Astrocyte (in vitro differentiated cells and primary cell): ENCODE measurements around the gene FFAR1. TPM values are rescaled to one million over a fixed set of nuclear protein-coding genes. Genes with fewer than 3 reads are reported as not detected.

Experiments
- DNase-seq: peaks from one replicate; pipeline ENCODE4 v3.0.0-alpha.2; 2010; ENCODE audit warnings: low read depth
- FAIRE-seq: peaks from 2 replicates; lab custom pipeline; 2011; peaks lifted over from hg19 to GRCh38; lab: Jason Lieb, UNC
- H2AFZ ChIP-seq: 2 replicates; pipeline ENCODE4 v1.6.0; 2012; ENCODE audit warnings: low read depth, low read length, inconsistent platforms
- H3K27ac ChIP-seq: 2 replicates; pipeline ENCODE4 v1.5.1; 2011; ENCODE audit warnings: low read depth, low read length, inconsistent platforms
- H3K27me3 ChIP-seq: 2 replicates; pipeline ENCODE4 v1.6.0; 2011; ENCODE audit warnings: low read length, inconsistent platforms; ENCODE audit not compliant: insufficient read depth
- H3K36me3 ChIP-seq: 2 replicates; pipeline ENCODE4 v1.5.1; 2011; ENCODE audit warnings: low read length, inconsistent platforms; ENCODE audit not compliant: insufficient read depth
- H3K4me1 ChIP-seq: 2 replicates; pipeline ENCODE4 v1.5.1; 2011; ENCODE audit warnings: low read length, inconsistent platforms; ENCODE audit not compliant: insufficient read depth
- H3K4me2 ChIP-seq: 2 replicates; pipeline ENCODE4 v1.6.0; 2012; ENCODE audit warnings: low read length, inconsistent platforms
- H3K4me3 ChIP-seq: 2 replicates; pipeline ENCODE4 v1.5.1; 2011; ENCODE audit warnings: low read depth, mild to moderate bottlenecking, low read length, inconsistent platforms; ENCODE audit not compliant: insufficient read depth
- H3K79me2 ChIP-seq: 2 replicates; pipeline ENCODE4 v1.6.0; 2012; ENCODE audit warnings: mild to moderate bottlenecking, low read length, inconsistent platforms; ENCODE audit not compliant: insufficient read depth
- H3K9ac ChIP-seq: 2 replicates; pipeline ENCODE4 v1.6.0; 2012; ENCODE audit warnings: mild to moderate bottlenecking, low read length, inconsistent platforms
- H3K9me3 ChIP-seq: 2 replicates; pipeline ENCODE4 v1.5.1; 2012; ENCODE audit warnings: low read depth, mild to moderate bottlenecking, low read length, inconsistent platforms; ENCODE audit not compliant: insufficient read depth
- H4K20me1 ChIP-seq: 2 replicates; pipeline ENCODE4 v1.6.0; 2012; ENCODE audit warnings: low read length, inconsistent platforms; ENCODE audit not compliant: insufficient read depth
- H3K27ac Mint-ChIP-seq: one replicate; pipeline ENCODE4 v1.8.0; 2021; ENCODE audit warnings: mild to moderate bottlenecking, mixed read lengths; ENCODE audit not compliant: unreplicated experiment
- H3K27me3 Mint-ChIP-seq: one replicate; pipeline ENCODE4 v1.8.0; 2021; ENCODE audit warnings: low read depth, mixed read lengths; ENCODE audit not compliant: unreplicated experiment
- H3K36me3 Mint-ChIP-seq: one replicate; pipeline ENCODE4 v1.8.0; 2021; ENCODE audit warnings: low read depth, mixed read lengths; ENCODE audit not compliant: unreplicated experiment
- H3K4me1 Mint-ChIP-seq: one replicate; pipeline ENCODE4 v1.8.0; 2021; ENCODE audit warnings: low read depth, mixed read lengths; ENCODE audit not compliant: unreplicated experiment
- H3K4me3 Mint-ChIP-seq: one replicate; pipeline ENCODE4 v1.8.0; 2021; ENCODE audit warnings: mild to moderate bottlenecking, moderate library complexity, mixed read lengths; ENCODE audit not compliant: unreplicated experiment
- H3K9me3 Mint-ChIP-seq: one replicate; pipeline ENCODE4 v1.8.0; 2021; ENCODE audit warnings: mild to moderate bottlenecking, mixed read lengths; ENCODE audit not compliant: unreplicated experiment
- CTCF ChIP-seq: IDR thresholded peaks from 2 replicates; pipeline ENCODE4 v1.5.1; 2011; ENCODE audit warnings: low read depth, mild to moderate bottlenecking, inconsistent platforms, low read length, moderate library complexity; ENCODE audit not compliant: insufficient read depth
- EZH2 ChIP-seq: IDR thresholded peaks from 2 replicates; pipeline ENCODE4 v1.6.1; 2012; ENCODE audit warnings: mild to moderate bottlenecking, low read length, inconsistent platforms; ENCODE audit not compliant: insufficient read depth
- total RNA-seq: library from RNA; stranded (reverse); gene quantifications from 2 replicates; pipeline ENCODE4 v1.2.1, GENCODE V29; 2021

Gene FFAR1
- total RNA-seq, 1 donor from 2014 or later: not detected

- Mint-ChIP-seq H3K27me3 (peaks cover 28% of the 10 kb centered on the region), H3K4me3 (no peak overlapping the region), H3K36me3 (no peaks in the 10 kb centered on the region), H3K27ac (peak overlapping the region; percentile 62), H3K4me1 (peaks cover 15% of the 10 kb centered on the region), H3K9me3 (no peaks in the 10 kb centered on the region)
- TF ChIP-seq CTCF (no peak), EZH2 (no peak)
- Histone ChIP-seq H3K9ac (no peak overlapping the region), H3K4me1 (no peaks in the 10 kb centered on the region), H3K4me3 (no peak overlapping the region), H3K9me3 (no peaks in the 10 kb centered on the region), H3K79me2 (no peaks in the 10 kb centered on the region), H3K36me3 (no peaks in the 10 kb centered on the region), H4K20me1 (no peaks in the 10 kb centered on the region), H3K27ac (no peak overlapping the region), H2AFZ (no peak overlapping the region), H3K27me3 (no peaks in the 10 kb centered on the region), H3K4me2 (no peak overlapping the region)
- no peak for DNase-seq
- no peak for FAIRE-seq
Measured at GRCh38 chr19:35305181-35305580, 42.5 kb upstream of the FFAR1 start.

- H3K79me2 ChIP-seq: no peaks in the 10 kb centered on the region
- no peak for DNase-seq
- H3K27me3 ChIP-seq: no peaks in the 10 kb centered on the region
- Mint-ChIP-seq H3K36me3 (no peaks in the 10 kb centered on the region), H3K9me3 (no peaks in the 10 kb centered on the region), H3K4me3 (no peak overlapping the region), H3K4me1 (peaks cover 15% of the 10 kb centered on the region), H3K27ac (peak overlapping the region; percentile 79), H3K27me3 (peaks cover 36% of the 10 kb centered on the region)
- no peak overlapping the region for H3K9ac ChIP-seq
- FAIRE-seq: no peak
- H2AFZ ChIP-seq: no peak overlapping the region
- H3K36me3 ChIP-seq: no peaks in the 10 kb centered on the region
- no peaks in the 10 kb centered on the region for H3K9me3 ChIP-seq
- H3K4me1 ChIP-seq: no peaks in the 10 kb centered on the region
- H3K4me3 ChIP-seq: no peak overlapping the region
- TF ChIP-seq CTCF: no peak
- TF ChIP-seq EZH2: no peak
- H4K20me1 ChIP-seq: no peaks in the 10 kb centered on the region
- no peak overlapping the region for H3K4me2 ChIP-seq
- H3K27ac ChIP-seq: no peak overlapping the region
Measured at GRCh38 chr19:35306473-35307246, 41.0 kb upstream of the FFAR1 start.

- no peaks in the 10 kb centered on the region for H3K36me3 Mint-ChIP-seq
- TF ChIP-seq CTCF: no peak
- no peak for TF ChIP-seq EZH2
- H3K9ac ChIP-seq: no peak overlapping the region
- H3K4me2 ChIP-seq: no peak overlapping the region
- H3K27ac ChIP-seq: no peak overlapping the region
- H3K36me3 ChIP-seq: no peaks in the 10 kb centered on the region
- peaks cover 31% of the 10 kb centered on the region for H3K27me3 Mint-ChIP-seq
- H3K4me1 Mint-ChIP-seq: peaks cover 18% of the 10 kb centered on the region
- no peak for FAIRE-seq
- H3K79me2 ChIP-seq: no peaks in the 10 kb centered on the region
- H4K20me1 ChIP-seq: no peaks in the 10 kb centered on the region
- no peak overlapping the region for H3K27ac Mint-ChIP-seq
- no peaks in the 10 kb centered on the region for H3K9me3 Mint-ChIP-seq
- DNase-seq: no peak
- no peaks in the 10 kb centered on the region for H3K27me3 ChIP-seq
- H2AFZ ChIP-seq: no peak overlapping the region
- peak overlapping the region; percentile 3 for H3K4me3 Mint-ChIP-seq
- no peaks in the 10 kb centered on the region for H3K4me1 ChIP-seq
- H3K4me3 ChIP-seq: no peak overlapping the region
- no peaks in the 10 kb centered on the region for H3K9me3 ChIP-seq
Measured at GRCh38 chr19:35307931-35308330, 39.8 kb upstream of the FFAR1 start.
